NOMO-1 (cell line): ENCODE results near the gene DPP8.

Source experiments
- DNase-seq, 2 experiments: peaks; one replicate each; lab custom pipeline; 2025; ENCODE audit not compliant: unreplicated experiment in 2 of 2; lab: John Stamatoyannopoulos, UW

DPP8 gene

DNA sequence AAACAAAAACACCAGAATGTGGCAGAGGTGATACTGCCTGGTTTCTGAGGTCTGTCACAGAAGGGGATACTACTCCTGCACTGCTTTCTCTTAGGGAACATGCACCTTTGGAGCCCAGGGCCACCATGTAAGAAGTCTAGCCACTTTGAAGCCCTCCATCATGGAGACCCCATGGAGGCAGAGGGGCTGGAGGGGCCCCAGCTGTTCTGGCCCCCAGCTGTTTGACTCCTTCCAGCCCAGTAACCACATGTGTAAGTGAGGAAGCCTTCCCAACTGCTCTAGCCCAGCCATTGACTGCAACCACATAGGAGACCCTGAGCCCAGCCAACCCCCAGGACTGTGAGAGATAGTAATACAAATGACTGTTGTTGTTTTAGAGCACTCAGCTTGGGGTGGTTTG lies 85.8 kb downstream of the DPP8 start:
- DNase-seq = no peak

DNA sequence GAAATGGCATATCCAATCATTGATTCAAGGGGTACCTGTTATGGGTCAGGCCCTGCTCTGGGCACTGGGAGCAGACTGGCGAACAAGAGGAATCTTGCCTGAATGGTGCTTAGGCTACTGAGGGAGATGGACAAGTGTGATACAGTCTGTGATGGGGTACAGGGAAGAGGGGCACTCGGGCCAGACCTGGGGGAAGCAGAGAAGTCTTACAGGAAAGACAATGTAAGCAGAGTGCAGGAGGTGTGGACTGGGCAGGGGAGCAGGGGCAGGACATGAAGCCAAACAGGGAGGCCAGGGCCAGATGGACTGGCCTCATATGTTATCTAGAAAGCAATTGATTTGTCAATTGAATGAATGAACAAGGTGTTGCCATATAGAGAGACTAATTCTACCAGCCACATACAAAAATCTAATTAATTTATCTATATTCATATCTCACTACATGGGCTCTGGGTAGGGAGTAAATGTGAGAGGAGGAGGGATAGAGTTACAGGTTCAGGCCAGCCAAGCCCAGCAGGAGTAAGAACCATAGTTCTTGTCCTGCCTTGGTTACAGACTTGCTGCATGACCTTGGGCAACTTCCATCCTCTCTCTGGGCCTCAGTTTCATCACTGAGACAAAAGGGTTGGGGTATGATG lies 91.2 kb downstream of the DPP8 start:
- no peak for DNase-seq

DNA sequence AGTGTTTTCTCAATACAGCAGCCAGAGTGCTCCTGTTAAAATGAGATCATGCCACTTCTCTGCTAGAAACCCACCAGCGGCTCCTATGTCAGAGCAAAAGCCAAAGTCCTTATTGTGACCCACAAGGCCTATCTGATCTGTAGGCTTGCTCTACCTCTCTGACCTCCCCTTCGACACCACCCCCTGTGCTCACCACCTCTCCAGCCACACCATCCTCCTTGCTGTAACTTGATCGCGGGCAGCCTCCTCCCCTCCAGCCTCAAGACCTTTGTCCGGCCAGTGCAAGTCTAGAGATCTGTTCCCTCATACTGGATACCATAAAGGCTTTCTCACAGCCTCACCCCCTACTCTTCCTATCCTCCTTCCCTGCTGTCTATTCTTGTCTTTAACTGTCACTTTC lies 92.8 kb downstream of the DPP8 start:
- no peak for DNase-seq

DNA sequence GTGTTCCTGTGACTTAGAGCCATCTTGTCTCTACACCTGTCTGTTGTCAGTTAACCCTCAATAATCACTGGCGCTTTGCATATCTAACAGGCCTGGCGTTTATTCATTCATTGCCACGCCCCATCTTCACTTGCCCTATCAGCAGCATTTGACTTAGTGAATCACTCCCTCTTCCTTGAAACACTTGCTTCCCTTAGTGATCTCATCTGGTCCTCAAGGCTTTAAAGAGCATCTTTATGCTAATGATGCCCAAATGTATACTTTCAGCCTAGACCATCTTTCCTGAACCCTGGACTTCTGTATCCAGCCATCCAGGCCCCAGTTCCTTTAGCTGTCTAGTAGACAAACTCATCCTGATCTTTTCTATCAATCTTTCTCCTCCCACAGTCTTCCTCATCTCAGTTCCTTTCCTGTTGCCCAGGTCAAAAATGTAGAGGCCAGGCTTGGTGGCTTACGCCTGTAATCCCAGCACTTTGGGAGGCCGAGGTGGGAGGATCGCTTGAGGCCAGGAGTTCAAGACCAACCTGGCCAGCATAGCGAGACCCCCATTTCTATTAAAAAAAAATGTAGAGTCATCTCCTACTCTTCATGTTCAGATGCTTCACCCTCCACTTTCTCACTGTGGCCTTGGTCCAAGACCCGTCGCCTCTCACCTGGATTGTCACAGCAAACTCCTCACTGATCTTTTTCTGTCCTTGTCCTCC lies 93.4 kb downstream of the DPP8 start:
- DNase-seq = no peak

DNA sequence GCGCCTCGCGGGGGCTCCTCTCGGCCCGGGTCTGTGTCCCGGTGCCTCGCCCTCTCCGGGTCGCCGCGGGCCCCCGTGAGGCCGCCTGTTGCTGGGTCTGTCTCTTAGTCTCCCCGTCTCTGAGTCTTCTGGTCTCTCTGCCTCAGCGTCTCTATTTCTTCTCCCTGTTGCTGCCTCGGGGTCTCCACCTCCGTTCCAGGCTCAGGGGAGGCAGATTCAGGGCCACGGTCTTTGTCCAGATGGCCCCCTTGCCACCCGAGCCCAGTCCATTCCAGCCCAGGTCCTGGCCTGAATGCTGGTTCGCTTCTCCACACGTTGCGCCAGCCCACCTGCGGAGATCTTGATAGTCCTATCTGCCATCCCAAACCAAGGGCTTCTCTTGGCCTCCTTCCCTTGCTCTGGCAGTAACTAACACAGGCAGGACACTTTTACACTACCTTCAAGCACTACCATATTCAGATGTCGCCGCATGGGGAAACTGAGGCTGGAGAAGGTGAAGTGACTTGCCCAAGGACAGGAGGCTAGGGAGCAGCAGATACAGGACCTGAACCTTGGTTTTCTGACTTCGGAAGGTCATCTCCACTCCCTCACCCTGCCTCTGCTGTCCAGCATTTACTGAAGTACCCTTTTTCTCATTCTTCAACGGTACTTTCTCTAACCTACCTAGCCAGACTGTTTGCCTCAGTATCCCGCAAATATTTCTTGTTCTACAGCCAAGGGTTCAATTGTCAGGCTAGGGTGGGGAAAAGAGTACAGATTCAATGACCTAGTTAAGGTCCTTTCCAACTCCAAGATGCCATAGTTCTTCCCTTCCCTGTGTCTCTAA lies 94.1 kb downstream of the DPP8 start:
- no peak for DNase-seq

DNA sequence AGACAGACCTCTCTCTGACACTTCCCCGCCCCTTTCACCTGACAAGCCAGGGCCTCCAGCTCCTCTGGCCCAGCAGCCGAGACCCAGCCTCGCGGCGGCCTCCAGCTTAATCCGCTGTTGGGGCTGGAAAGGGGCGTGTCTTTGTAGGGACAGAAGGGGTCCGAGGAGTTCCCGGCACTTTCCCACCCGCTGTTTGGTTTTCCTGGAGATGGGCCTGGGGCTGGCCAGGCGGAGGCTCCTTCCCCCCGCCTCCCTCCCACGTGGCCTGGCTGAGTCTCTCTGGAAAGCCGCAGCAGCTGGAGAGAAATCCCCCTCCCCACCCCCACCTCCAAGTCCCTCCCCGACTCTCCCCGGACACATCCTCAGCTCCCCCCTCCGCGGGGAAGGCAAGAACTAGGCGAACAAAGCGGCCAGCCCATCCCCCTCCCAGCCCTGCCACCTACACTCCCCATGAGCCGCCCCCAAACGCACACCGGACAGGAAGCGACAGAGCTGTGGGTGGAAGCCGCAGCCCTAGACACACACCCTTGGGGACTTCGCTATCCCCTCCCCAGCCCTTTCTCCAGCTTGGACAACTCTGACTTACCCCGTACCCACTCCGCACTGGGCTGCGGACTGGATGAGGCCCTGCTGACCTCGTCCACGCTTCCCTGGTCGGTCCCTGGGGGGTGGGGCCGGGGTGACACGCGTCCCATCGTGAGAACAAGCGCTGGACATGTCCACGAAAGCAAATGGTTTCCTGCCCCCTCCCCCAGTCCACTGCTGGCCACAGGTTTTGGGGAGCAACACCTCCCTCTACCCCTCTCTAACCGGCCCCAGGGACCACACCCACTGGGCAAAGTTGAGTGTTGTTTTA lies 95.9 kb downstream of the DPP8 start:
- DNase-seq = no peak

DNA sequence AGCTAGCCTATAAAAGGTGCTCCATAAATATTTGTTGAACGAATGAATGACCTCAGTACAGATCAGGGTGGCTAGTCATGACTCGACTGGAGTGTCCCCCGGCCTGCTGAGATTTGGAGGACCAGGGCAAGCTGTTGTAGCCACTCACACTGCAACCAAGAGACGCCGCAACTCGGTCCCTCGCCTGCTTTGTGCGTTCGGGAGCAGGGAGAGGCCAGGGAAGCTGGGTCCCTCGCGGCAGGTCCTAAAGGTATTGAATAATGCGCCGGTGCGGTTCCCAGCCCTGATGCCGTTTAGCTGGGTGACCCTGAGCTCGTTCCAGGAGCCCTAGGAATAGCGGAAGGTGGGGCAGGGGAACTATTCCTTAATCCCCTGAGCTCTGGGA lies 96.5 kb downstream of the DPP8 start:
- DNase-seq = no peak

DNA sequence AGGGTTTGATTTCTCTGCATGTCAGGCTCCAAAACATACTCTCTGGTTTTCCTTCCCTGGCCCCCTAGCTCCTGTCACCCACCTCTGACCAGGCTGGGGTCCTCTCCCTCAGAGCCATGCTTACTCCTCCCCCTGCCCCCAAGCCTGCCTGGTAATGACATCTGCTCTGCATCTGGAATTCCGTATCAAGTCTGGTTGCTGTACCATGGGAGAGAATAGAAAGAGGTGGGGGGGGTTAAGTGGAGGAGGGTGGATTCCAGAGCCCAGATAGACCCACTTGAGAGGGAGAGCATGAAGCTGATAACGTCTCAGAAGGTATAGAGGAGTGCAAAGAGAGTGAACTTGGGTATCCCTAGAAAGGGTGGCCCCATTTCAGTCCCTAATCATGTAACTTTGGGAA lies 98.9 kb downstream of the DPP8 start:
- DNase-seq = no peak

DNA sequence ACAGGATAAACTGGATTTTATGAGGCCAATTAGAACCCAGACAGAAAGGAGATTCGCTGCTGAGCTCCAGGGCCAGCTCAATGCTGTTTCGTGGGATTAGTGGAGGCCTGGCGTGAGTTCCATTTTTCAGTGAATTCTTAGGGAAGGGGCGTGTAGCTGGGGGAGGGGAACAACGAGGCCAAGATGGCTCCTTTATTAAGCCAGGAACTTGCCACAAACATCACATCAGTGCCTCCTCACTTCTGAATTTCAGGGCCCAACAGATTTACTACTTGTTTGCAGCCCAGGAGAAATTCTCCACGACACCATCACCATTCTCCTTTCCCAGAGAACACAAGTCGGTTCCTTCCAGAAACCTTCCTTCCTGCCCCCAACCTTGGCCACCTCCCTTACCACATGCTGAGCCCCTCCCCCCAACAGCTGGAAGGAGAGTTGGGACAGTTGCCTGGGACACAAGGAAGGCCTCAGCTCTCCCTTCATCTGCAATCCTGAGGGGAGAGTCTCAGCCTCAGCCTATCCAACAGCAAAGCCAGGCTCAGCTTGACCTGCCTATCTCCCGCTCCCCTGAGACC lies 100.6 kb downstream of the DPP8 start:
- no peak for DNase-seq

DNA sequence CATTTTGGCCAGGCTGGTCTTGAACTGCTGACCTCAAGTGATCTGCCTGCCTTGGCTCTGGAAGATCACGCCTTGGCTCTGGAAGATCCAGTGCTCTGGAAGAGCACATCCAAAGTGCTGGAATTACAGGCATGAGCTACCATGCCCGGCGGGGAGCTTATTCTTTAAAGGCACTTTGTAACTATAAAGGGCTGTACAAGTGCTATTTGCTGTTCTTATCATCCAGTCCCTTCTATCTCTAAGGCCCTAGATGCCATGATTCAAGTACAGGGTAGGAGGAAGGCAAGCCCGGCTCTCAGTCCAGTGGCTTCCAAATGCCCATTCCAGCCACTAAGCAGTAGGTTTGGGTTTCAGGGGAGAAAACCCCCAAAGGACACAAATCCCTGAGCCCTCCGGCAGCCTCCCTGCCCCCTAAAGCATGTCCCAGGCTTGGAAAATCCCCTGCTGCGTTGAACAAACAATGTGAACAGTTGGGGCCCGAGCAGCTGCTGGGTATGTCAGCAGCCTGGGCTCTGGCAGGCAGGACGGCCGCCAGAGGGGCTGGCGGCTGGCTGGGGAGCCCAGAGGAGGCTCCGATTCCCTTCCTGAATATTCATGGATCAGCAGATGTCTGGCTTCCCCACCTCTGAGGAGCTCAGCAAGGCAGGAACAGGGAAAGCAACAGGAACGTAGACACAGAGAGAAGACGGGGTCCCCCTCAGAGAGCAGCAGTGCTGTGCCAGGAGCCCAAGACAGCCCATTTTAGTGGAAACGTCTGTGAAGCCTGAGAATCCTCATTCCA lies 102.5 kb downstream of the DPP8 start:
- DNase-seq = no peak

DNA sequence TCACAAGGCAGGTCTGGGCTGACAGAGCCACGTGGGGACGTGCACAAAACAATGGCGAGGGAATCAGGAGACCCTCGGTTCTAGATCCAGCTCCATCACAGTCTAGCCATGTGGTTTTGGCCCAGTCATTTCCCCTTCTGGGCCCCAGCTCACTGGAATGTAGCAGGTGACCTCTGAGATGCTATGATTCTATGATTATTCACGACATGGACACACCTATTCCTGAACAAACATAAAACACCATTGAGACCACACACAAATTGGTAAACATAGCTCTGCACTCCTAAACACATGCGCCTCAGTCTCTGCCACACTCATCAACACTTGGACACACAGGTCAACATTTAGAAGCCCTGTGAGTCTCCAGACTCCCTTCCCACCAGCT lies 103.7 kb downstream of the DPP8 start:
- DNase-seq = no peak

DNA sequence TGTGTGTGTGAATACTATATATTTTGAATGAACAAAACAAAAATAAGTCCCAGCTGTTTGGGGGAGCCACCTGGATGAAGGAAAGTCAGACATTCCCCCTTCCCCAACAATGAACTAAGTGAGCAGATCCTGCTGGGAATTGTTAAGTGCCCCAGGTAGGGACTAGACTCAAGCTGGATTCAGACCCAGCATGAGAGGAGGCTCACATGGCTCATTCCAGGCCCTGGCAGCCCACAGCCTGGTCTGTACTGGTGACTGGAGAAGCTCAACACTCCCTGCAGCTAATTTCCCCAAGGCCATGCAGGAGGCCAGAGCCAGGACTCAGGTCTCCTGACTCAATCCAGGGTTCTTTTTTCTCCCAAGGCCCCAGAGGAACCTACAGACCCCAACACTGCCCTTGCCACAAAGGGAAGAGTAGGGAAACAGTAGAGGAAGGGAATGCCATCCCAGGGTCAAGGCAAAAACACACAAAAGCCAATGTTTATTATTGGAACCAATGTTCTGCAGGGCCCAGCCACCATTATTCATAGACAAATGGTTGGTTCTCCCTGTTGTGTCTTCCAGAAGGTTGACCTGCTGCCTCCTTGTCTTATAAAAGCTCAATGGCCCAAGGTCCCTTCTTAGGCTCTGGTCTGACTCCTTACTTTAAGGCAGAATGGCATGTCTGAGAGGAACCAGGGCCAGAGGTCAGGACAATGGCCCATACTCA lies 104.3 kb downstream of the DPP8 start:
- no peak for DNase-seq

DNA sequence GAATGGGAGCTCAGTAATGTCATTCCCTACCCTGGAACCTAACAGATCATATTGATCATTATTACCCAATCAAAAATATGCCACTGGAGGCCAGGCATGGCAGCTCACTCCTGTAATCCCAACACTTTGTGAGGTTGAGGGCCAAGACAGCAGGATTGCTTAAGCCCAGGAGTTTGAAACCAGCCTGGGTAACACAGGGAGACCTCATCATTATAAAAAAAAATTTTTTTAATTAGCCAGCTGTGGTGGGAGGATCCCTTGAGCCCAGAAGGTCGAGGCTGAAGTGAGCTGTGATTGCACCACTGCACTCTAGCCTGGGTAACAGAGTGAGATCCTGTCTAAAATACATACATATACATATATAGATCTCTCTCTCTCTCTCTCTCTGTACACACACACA lies 104.9 kb downstream of the DPP8 start:
- no peak for DNase-seq

DNA sequence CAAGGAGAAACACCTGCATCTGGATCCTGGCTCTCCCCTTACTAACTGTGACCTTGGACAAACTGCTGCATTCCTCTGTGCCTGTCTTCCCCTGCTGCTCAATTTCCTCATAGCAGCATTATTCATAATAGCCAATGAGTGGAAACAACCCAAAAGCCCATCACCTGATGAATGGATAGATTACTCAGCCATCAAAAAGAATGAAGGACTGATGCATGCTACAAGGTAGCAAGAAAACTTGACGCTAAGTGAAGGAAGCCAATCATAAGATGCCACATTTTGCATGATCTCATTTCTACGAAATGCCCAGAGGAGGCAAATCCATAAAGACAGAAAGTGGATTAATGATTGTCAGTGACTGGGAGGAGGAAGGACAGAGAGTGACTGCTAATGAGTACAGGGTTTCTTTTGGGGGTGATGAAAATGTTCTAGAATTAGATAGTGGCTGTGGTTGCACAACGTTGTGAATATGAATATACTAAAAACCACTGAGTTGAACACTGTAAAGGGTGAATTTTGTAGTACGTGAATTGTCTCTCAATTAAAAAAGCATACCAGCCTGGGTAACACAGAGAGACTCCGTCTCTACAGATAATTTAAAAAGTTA lies 105.9 kb downstream of the DPP8 start:
- DNase-seq = no peak

DNA sequence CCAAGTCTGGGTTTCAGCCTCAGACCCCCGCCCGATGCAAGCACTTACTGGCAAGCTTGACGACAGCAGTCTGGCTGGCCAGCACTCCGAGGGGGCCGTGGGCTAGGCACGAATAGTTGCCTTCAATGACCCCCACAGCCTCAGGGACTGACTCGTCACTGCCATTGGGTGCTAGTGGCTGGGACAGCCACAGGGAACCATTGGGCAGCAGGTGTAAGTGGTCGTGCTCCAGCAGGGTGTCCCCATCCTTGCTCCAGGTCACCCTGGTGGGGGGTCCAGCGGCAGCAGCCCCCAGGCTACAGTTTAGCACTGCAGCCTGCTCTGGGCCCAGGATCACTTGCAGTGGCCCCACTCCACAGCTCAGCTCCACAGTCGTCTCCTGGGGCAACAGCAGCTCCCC lies 106.5 kb downstream of the DPP8 start:
- DNase-seq = no peak

DNA sequence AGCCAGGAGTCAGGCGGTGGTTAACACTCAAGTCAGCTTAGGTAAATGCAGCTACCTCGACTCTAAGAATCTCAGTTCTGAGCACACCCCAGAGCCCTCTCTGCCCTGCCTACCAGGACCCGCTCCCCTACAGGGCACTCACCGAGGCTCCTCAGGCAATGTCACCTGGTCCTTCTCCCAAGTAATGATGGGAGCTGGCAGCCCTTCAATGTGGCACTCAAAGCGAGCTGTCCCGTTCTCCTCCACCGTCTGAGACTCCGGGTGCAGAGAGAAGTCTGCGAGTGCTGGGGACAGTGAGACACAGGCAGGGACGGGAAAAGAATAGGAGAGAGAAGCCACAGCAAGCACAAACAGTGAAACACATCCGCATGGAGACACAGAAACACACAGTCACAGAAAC lies 107.5 kb downstream of the DPP8 start:
- DNase-seq = no peak

DNA sequence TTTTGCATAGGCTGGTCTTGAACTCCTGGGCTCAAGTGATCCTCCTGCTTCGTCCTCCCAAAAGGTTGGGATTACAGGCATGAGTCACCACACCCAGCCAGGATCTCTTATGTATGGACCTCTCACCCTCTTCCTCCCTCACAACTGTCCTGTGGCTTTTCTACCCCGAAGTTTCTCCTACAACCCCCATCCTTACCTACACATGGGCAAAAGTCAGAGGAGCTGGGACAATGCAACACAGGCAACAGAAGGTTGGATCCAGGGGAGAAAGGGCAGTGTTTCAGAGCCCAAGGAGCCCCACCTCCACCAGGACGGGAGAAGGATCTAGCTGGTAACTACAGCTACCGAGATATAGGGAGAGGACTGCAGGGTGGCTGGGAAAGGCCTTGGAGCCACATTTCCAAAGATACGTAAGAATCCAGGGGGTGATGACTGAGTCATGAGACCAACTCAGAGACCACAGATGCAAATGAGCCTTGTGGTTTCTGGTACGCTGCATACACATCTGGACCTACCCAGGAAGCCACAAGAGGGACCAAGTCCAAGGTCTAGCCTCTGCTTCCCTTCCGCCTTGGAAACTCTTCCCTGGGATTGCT lies 108.4 kb downstream of the DPP8 start:
- DNase-seq = no peak

DNA sequence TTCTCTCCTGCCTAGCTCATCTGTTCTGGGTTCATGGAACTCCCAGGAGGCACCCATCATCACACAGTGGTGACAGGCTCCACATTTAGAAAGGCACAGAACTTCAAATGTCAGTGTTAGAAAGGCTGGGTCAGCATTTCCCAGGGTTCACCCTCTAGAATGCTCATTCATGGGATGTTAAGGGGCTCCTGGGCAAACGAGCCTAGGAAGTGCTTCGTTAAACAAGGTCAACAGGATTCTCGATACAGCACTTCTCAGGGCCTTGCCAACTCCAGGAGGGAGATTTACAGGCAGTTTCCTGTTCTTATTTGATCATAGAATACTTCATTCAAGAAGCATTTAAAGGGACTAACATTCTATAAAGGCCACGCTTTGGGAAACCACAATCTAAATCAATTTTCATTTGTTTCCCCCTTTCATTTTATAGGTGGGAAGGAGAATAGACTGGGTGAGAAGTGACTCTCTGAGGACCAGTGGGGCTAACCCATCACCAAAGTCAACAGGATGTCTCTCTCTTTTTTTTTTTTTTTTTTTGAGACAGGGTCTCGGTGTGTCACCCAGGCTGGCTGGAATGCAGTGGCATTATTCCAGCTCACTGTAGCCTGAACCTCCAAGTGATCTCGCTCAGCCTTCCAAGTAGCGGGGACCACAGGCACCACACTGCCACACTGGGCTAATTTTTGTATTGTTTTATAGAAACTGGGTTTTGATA lies 109.0 kb downstream of the DPP8 start:
- DNase-seq = no peak
